EH (cell line): ENCODE results near the gene OSBPL7.

Experiments used
- DNase-seq: peaks from one replicate; pipeline ENCODE4 v3.0.0-alpha.2; 2015; ENCODE audit warnings: low read depth

Gene OSBPL7

GRCh38 chr17:47763913-47764582 lies 57.5 kb downstream of the OSBPL7 start:
- no peak for DNase-seq

DNA sequence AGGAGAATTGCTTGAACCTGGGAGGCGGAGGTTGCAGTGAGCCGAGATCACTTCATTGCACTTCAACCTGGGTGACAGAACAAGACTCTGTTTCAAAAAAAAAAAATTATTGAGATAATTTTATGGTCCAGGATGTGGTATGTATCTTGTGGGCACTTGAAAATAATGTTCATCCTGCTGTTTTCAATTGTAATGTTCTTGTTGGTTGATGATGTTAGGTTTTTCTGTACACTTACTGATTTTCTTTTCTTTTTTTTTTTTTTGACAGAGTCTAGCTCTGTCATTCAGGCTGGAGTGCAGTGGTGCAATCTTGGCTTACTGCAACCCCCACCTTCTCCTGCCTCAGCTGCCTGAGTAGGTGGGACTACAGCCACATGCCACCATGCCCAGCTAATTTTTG lies 58.9 kb downstream of the OSBPL7 start:
- DNase-seq, result no peak

- no peak for DNase-seq
Measured at GRCh38 chr17:47760409-47761140, 61.0 kb downstream of the OSBPL7 start.

DNA sequence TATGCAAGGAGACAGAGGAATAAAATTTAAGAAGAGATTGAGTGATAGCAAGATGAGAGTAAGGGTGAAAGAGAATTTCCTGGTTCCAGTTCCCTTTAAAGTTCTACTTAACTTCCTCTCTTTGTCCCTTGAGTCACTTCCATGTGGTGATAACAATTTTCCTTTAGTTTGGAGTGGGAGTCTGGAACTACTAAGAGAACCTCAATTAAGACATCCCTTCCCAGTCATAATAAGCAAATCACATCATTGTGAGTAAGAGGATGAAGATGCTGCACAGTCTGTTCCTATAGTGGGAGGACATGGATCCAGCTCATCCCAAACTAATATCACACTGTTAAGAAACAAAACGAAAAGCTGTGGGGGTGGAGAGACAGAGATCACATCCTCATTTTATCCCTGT lies 64.2 kb downstream of the OSBPL7 start:
- DNase-seq, result no peak
